Measurements from ENCODE around the gene WIPF1. TPM values are rescaled to one million over a fixed set of nuclear protein-coding genes. Genes with fewer than 3 reads are reported as not detected.

WIPF1 gene
- polyA plus RNA-seq, 1 donor from 2014 or later = 0.25 TPM

DNA sequence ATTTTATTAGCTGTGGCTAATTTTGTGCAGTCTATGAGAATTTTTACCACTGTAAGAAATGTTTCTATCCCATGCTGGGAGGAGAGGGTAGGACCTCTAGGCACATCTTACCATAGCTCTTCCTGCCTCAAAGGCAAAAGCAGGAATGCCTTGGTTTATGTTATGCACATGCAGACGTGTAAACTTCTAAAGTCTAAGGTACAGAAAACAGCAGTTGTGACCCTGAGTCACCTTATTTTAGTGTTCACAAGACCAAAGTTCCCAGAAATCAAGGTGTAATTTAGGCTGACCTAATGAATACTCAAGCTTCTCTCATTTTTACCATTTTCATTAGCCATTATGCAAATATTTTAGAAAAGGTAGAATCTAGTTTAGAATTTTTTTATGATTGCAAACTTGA is 15.4 kb upstream of the WIPF1 start:
- H3K9ac ChIP-seq (ENCODE audit: low read length) = no peak overlapping the region
- H4K20me1 ChIP-seq (ENCODE audit: insufficient read depth) = no peaks in the 10 kb centered on the region
- TF ChIP-seq TAF1 (IDR thresholded peaks at IDR 0.05; ENCODE audit: low read depth) (no peak), EP300 (conservative IDR thresholded peaks at IDR 0.05; ENCODE audit: poor library complexity, severe bottlenecking) (no peak), SMC3 (conservative IDR thresholded peaks at IDR 0.05; ENCODE audit: poor library complexity) (no peak), RAD21 (conservative IDR thresholded peaks at IDR 0.05) (no peak), POLR2AphosphoS5 (IDR thresholded peaks at IDR 0.05) (no peak), EZH2 (IDR thresholded peaks at IDR 0.05; ENCODE audit: borderline replicate concordance, insufficient read depth, low read length, poor library complexity, severe bottlenecking) (no peak), MXI1 (conservative IDR thresholded peaks at IDR 0.05; ENCODE audit: poor library complexity, severe bottlenecking) (no peak)
- TF ChIP-seq, protein P1, sequence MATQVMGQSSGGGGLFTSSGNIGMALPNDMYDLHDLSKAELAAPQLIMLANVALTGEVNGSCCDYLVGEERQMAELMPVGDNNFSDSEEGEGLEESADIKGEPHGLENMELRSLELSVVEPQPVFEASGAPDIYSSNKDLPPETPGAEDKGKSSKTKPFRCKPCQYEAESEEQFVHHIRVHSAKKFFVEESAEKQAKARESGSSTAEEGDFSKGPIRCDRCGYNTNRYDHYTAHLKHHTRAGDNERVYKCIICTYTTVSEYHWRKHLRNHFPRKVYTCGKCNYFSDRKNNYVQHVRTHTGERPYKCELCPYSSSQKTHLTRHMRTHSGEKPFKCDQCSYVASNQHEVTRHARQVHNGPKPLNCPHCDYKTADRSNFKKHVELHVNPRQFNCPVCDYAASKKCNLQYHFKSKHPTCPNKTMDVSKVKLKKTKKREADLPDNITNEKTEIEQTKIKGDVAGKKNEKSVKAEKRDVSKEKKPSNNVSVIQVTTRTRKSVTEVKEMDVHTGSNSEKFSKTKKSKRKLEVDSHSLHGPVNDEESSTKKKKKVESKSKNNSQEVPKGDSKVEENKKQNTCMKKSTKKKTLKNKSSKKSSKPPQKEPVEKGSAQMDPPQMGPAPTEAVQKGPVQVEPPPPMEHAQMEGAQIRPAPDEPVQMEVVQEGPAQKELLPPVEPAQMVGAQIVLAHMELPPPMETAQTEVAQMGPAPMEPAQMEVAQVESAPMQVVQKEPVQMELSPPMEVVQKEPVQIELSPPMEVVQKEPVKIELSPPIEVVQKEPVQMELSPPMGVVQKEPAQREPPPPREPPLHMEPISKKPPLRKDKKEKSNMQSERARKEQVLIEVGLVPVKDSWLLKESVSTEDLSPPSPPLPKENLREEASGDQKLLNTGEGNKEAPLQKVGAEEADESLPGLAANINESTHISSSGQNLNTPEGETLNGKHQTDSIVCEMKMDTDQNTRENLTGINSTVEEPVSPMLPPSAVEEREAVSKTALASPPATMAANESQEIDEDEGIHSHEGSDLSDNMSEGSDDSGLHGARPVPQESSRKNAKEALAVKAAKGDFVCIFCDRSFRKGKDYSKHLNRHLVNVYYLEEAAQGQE (IDR thresholded peaks at IDR 0.05; ENCODE audit: borderline replicate concordance) = no peak
- TF ChIP-seq, protein P2, sequence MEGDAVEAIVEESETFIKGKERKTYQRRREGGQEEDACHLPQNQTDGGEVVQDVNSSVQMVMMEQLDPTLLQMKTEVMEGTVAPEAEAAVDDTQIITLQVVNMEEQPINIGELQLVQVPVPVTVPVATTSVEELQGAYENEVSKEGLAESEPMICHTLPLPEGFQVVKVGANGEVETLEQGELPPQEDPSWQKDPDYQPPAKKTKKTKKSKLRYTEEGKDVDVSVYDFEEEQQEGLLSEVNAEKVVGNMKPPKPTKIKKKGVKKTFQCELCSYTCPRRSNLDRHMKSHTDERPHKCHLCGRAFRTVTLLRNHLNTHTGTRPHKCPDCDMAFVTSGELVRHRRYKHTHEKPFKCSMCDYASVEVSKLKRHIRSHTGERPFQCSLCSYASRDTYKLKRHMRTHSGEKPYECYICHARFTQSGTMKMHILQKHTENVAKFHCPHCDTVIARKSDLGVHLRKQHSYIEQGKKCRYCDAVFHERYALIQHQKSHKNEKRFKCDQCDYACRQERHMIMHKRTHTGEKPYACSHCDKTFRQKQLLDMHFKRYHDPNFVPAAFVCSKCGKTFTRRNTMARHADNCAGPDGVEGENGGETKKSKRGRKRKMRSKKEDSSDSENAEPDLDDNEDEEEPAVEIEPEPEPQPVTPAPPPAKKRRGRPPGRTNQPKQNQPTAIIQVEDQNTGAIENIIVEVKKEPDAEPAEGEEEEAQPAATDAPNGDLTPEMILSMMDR (IDR thresholded peaks at IDR 0.05; ENCODE audit: poor library complexity, severe bottlenecking) = no peak
- no peaks in the 10 kb centered on the region for H3K9me3 ChIP-seq (ENCODE audit: low read length)
- H3K36me3 ChIP-seq (ENCODE audit: insufficient read depth, low read length) = no peaks in the 10 kb centered on the region
- H3K27me3 ChIP-seq (ENCODE audit: insufficient read depth, low read depth, low read length) = no peaks in the 10 kb centered on the region
- no peak overlapping the region for H2AFZ ChIP-seq (ENCODE audit: low read depth, low read length)
- H3K27ac ChIP-seq (ENCODE audit: low read length) = no peak overlapping the region
- no peak overlapping the region for H3K4me2 ChIP-seq (ENCODE audit: low read length)
- no peaks in the 10 kb centered on the region for H3F3A ChIP-seq (ENCODE audit: insufficient read depth, low read length, poor library complexity, severe bottlenecking)
- no peaks in the 10 kb centered on the region for H3K79me2 ChIP-seq (replicated peaks; ENCODE audit: insufficient read depth, low read length)
- no peak overlapping the region for H3K4me3 ChIP-seq (ENCODE audit: low read length)
- H3K9me2 ChIP-seq (ENCODE audit: insufficient read depth, low read length) = no peaks in the 10 kb centered on the region

DNA sequence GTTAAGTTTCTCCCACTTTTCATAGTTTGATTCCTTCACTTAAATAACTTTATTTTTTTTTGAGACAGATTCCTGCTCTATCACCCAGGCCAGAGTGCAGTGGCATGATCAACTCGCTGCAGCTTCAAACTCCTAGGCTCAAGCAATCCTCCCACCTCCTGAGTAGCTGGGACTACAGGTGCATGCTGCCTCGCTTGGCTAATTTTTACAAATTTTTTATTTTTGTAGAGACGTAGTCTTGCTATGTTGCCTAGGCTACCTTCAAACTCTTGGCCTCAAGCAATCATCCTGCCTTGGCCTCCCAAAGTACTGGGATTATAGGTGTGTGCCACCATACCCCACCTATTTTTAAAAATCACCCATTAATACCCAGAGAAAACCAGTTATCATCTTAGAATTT is 14.2 kb upstream of the WIPF1 start:
- Histone ChIP-seq H4K20me1 (ENCODE audit: insufficient read depth) (no peaks in the 10 kb centered on the region), H2AFZ (ENCODE audit: low read depth, low read length) (no peak overlapping the region), H3K4me2 (ENCODE audit: low read length) (no peak overlapping the region), H3K9me2 (ENCODE audit: insufficient read depth, low read length) (no peaks in the 10 kb centered on the region), H3K36me3 (ENCODE audit: insufficient read depth, low read length) (no peaks in the 10 kb centered on the region), H3F3A (ENCODE audit: insufficient read depth, low read length, poor library complexity, severe bottlenecking) (no peaks in the 10 kb centered on the region), H3K27ac (ENCODE audit: low read length) (no peak overlapping the region), H3K9ac (ENCODE audit: low read length) (no peak overlapping the region), H3K4me3 (ENCODE audit: low read length) (no peak overlapping the region), H3K79me2 (replicated peaks; ENCODE audit: insufficient read depth, low read length) (no peaks in the 10 kb centered on the region), H3K9me3 (ENCODE audit: low read length) (no peaks in the 10 kb centered on the region), H3K27me3 (ENCODE audit: insufficient read depth, low read depth, low read length) (no peaks in the 10 kb centered on the region)
- TF ChIP-seq, protein P1 (IDR thresholded peaks at IDR 0.05; ENCODE audit: borderline replicate concordance) = no peak
- TF ChIP-seq RAD21 (conservative IDR thresholded peaks at IDR 0.05) = no peak
